IPS-18a (cell line): ENCODE results near the gene CARD11.
A peak's percentile ranks its signal among the peaks of the same experiment; 100 is the strongest.
"Not testable (repeated sequence)": the region's sequence is repeated elsewhere in the genome, so short reads cannot be mapped to it uniquely, and the experiment has no call there.

Experiments used
- H3K27ac ChIP-seq: one replicate; pipeline ENCODE4 v1.5.1; 2013; ENCODE audit warnings: low read length
- H3K27me3 ChIP-seq: one replicate; pipeline ENCODE4 v1.6.1; 2013; ENCODE audit warnings: mild to moderate bottlenecking, low read length; ENCODE audit not compliant: control insufficient read depth, insufficient read depth
- H3K36me3 ChIP-seq: one replicate; pipeline ENCODE4 v1.6.1; 2013; ENCODE audit warnings: low read depth, low read length; ENCODE audit not compliant: control insufficient read depth
- H3K4me1 ChIP-seq: one replicate; pipeline ENCODE4 v1.6.1; 2013; ENCODE audit warnings: low read depth, low read length; ENCODE audit not compliant: control insufficient read depth
- H3K4me3 ChIP-seq: one replicate; pipeline ENCODE4 v1.5.1; 2013; ENCODE audit warnings: low read length
- H3K9ac ChIP-seq: one replicate; pipeline ENCODE4 v1.6.1; 2013; ENCODE audit warnings: mild to moderate bottlenecking, low read length, moderate library complexity
- H3K9me3 ChIP-seq: one replicate; pipeline ENCODE4 v1.6.1; 2013; ENCODE audit warnings: low read depth, low read length; ENCODE audit not compliant: control insufficient read depth

The CARD11 gene

GRCh38 chr7:3063016-3063753 is 19.5 kb upstream of the CARD11 start:
- H3K9ac ChIP-seq = no peak overlapping the region
- no peaks in the 10 kb centered on the region for H3K9me3 ChIP-seq
- H3K27ac ChIP-seq = no peak overlapping the region
- no peak overlapping the region for H3K4me3 ChIP-seq
- H3K4me1 ChIP-seq = no peaks in the 10 kb centered on the region
- no peaks in the 10 kb centered on the region for H3K27me3 ChIP-seq
- no peaks in the 10 kb centered on the region for H3K36me3 ChIP-seq

GRCh38 chr7:3057066-3057420 is 13.4 kb upstream of the CARD11 start:
- Histone ChIP-seq H3K27ac (no peak overlapping the region), H3K36me3 (no peaks in the 10 kb centered on the region), H3K9ac (no peak overlapping the region), H3K27me3 (no peaks in the 10 kb centered on the region), H3K9me3 (no peaks in the 10 kb centered on the region), H3K4me1 (no peaks in the 10 kb centered on the region), H3K4me3 (no peak overlapping the region)

GRCh38 chr7:3056234-3057065 is 12.8 kb upstream of the CARD11 start:
- Histone ChIP-seq H3K27me3 (no peaks in the 10 kb centered on the region), H3K4me1 (no peaks in the 10 kb centered on the region), H3K4me3 (no peak overlapping the region), H3K36me3 (no peaks in the 10 kb centered on the region), H3K9me3 (no peaks in the 10 kb centered on the region), H3K9ac (no peak overlapping the region), H3K27ac (no peak overlapping the region)

GRCh38 chr7:3055626-3056025 is 12.0 kb upstream of the CARD11 start:
- no peaks in the 10 kb centered on the region for H3K4me1 ChIP-seq
- no peak overlapping the region for H3K27ac ChIP-seq
- H3K4me3 ChIP-seq = no peak overlapping the region
- no peak overlapping the region for H3K9ac ChIP-seq
- H3K27me3 ChIP-seq = no peaks in the 10 kb centered on the region
- H3K9me3 ChIP-seq = no peaks in the 10 kb centered on the region
- H3K36me3 ChIP-seq = no peaks in the 10 kb centered on the region

GRCh38 chr7:3042861-3043489 is 692 bp downstream of the CARD11 start:
- Histone ChIP-seq H3K27ac (no peak overlapping the region), H3K4me1 (no peaks in the 10 kb centered on the region), H3K27me3 (no peaks in the 10 kb centered on the region), H3K36me3 (no peaks in the 10 kb centered on the region), H3K9me3 (no peaks in the 10 kb centered on the region), H3K4me3 (peak overlapping the region; percentile 56), H3K9ac (no peak overlapping the region)

GRCh38 chr7:3041986-3042675 is 1.5 kb downstream of the CARD11 start:
- H3K9me3 ChIP-seq = no peaks in the 10 kb centered on the region
- no peak overlapping the region for H3K27ac ChIP-seq
- no peaks in the 10 kb centered on the region for H3K4me1 ChIP-seq
- H3K36me3 ChIP-seq = no peaks in the 10 kb centered on the region
- H3K9ac ChIP-seq = no peak overlapping the region
- no peaks in the 10 kb centered on the region for H3K27me3 ChIP-seq
- no peak overlapping the region for H3K4me3 ChIP-seq

GRCh38 chr7:3039787-3040186 is 3.9 kb downstream of the CARD11 start:
- H3K4me3 ChIP-seq = no peak overlapping the region
- H3K36me3 ChIP-seq = no peaks in the 10 kb centered on the region
- H3K4me1 ChIP-seq = no peaks in the 10 kb centered on the region
- H3K27me3 ChIP-seq = no peaks in the 10 kb centered on the region
- H3K27ac ChIP-seq = no peak overlapping the region
- no peaks in the 10 kb centered on the region for H3K9me3 ChIP-seq
- H3K9ac ChIP-seq = no peak overlapping the region

- H3K9ac ChIP-seq, H3K27me3 ChIP-seq, H3K27ac ChIP-seq, H3K4me1 ChIP-seq, H3K9me3 ChIP-seq, H3K36me3 ChIP-seq, H3K4me3 ChIP-seq: not testable (repeated sequence)
These were observed 5.7 kb downstream of the CARD11 start for GRCh38 chr7:3038011-3038410.

GRCh38 chr7:3037259-3037658 is 6.4 kb downstream of the CARD11 start:
- no peak overlapping the region for H3K4me3 ChIP-seq
- H3K27me3 ChIP-seq = no peaks in the 10 kb centered on the region
- no peaks in the 10 kb centered on the region for H3K4me1 ChIP-seq
- no peak overlapping the region for H3K27ac ChIP-seq
- H3K36me3 ChIP-seq = no peaks in the 10 kb centered on the region
- H3K9ac ChIP-seq = no peak overlapping the region
- H3K9me3 ChIP-seq = no peaks in the 10 kb centered on the region

- no peak overlapping the region for H3K9ac ChIP-seq
- no peaks in the 10 kb centered on the region for H3K4me1 ChIP-seq
- H3K27me3 ChIP-seq = no peaks in the 10 kb centered on the region
- H3K4me3 ChIP-seq = no peak overlapping the region
- H3K36me3 ChIP-seq = no peaks in the 10 kb centered on the region
- H3K9me3 ChIP-seq = no peaks in the 10 kb centered on the region
- H3K27ac ChIP-seq = no peak overlapping the region
These were observed 9.0 kb downstream of the CARD11 start for GRCh38 chr7:3034591-3035150.

GRCh38 chr7:3033581-3033980 is 10.1 kb downstream of the CARD11 start:
- peaks cover 6% of the 10 kb centered on the region for H3K4me1 ChIP-seq
- H3K9me3 ChIP-seq = no peaks in the 10 kb centered on the region
- H3K27me3 ChIP-seq = no peaks in the 10 kb centered on the region
- no peak overlapping the region for H3K9ac ChIP-seq
- H3K36me3 ChIP-seq = no peaks in the 10 kb centered on the region
- H3K27ac ChIP-seq = no peak overlapping the region
- H3K4me3 ChIP-seq = no peak overlapping the region
